ENCODE results near the gene SLAMF1. TPM values are rescaled to one million over a fixed set of nuclear protein-coding genes. Genes with fewer than 3 reads are reported as not detected.
A peak's percentile ranks its signal among the peaks of the same experiment; 100 is the strongest.
"Not testable (repeated sequence)": the region's sequence is repeated elsewhere in the genome, so short reads cannot be mapped to it uniquely, and the experiment has no call there.

SLAMF1 gene
- total RNA-seq, 2 experiments from 2014 or later, result 166 TPM

DNA sequence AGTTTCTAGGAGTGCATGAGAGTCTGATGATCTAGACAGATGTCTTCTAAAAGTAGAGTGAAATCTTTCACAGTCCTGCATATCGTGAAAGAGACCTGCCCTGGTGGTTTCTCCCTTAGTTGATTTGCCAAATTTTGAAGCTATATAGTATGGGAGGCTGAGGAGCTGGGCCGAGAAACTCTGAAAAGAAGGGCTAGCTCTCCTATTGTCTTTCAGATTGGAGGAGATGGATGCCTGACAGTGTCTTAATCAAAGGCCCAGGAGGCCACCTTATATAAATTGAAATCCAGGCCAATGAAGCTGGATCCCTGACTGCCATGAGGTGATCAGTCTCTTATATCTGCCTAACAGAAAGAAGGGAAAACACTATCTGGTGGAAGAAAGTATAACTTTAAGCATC, 49.1 kb downstream of the SLAMF1 start:
- POLR2A ChIA-PET, result interaction anchor here (1.0 kb wide), 1 partner anchor 8 kb away, joined by 3 read pairs; no protein-coding TSS in a partner anchor
- Mint-ChIP-seq H3K27ac (no peak overlapping the region), H3K4me3 (no peak overlapping the region)

GRCh38 chr1:160597051-160597450, 49.8 kb downstream of the SLAMF1 start:
- no peak for DNase-seq
- POLR2A ChIA-PET, result interaction anchor here (1.0 kb wide), 1 partner anchor 9 kb away, joined by 3 read pairs; no protein-coding TSS in a partner anchor
- Mint-ChIP-seq H3K27me3 (no peaks in the 10 kb centered on the region), H3K36me3 (peaks cover 18% of the 10 kb centered on the region), H3K9me3 (peaks cover 30% of the 10 kb centered on the region), H3K27ac (no peak overlapping the region), H3K4me1 (ENCODE audit: low read depth) (peaks cover 2% of the 10 kb centered on the region), H3K4me3 (no peak overlapping the region)
- CTCF ChIA-PET, result interaction anchor here (0.8 to 1.0 kb wide), 2 partner anchors 10 to 41 kb away, joined by 3 read pairs; no protein-coding TSS in a partner anchor
- intact Hi-C loops (cut with micrococcal nuclease), result no loop called here

More for the DNA sequence above, 49.1 kb downstream of the SLAMF1 start:
- CTCF ChIA-PET, result interaction anchor here (1.0 to 1.2 kb wide), 3 partner anchors 9 to 47 kb away, joined by 3 to 5 read pairs (median 4); no protein-coding TSS in a partner anchor
- DNase-seq, result no peak
- peaks cover 33% of the 10 kb centered on the region for H3K9me3 Mint-ChIP-seq
- H3K27me3 Mint-ChIP-seq, result no peaks in the 10 kb centered on the region
- H3K36me3 Mint-ChIP-seq, result peaks cover 19% of the 10 kb centered on the region
- H3K4me1 Mint-ChIP-seq (ENCODE audit: low read depth), result peaks cover 2% of the 10 kb centered on the region
- intact Hi-C loops (cut with micrococcal nuclease), result no loop called here

DNA sequence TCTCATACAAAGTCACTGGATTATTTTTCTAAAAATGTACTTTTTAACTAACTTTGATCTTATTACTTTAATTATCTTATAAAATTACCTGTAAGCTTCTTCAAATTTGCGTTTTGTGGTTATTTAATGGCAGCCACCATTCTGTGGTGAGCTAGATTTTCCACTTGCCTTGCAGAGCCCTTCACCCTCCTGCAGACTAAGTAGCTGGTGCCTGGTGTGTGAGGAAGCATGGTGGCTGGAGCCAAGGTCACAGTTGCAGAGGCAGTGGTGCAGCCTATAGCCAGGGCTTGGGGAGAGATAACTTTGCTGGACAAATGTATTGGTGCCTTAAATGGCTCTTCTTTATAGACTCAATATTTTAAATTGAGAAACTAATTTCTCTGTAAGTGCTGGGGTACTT, 56.4 kb downstream of the SLAMF1 start:
- H3K4me1 Mint-ChIP-seq (ENCODE audit: low read depth), result peaks cover 16% of the 10 kb centered on the region
- ChIA-PET CTCF (interaction anchor here (1.2 to 1.6 kb wide), 3 partner anchors 9 to 46 kb away, joined by 4 to 7 read pairs (median 5); no protein-coding TSS in a partner anchor), POLR2A (no interaction called here)
- H3K9me3 Mint-ChIP-seq, result peaks cover 14% of the 10 kb centered on the region
- H3K27me3 Mint-ChIP-seq, result no peaks in the 10 kb centered on the region
- no peak overlapping the region for H3K4me3 Mint-ChIP-seq
- no peak for DNase-seq
- peaks cover 9% of the 10 kb centered on the region for H3K36me3 Mint-ChIP-seq
- no peak overlapping the region for H3K27ac Mint-ChIP-seq
- intact Hi-C loops (cut with micrococcal nuclease), result no loop called here

GRCh38 chr1:160588468-160588867, 58.4 kb downstream of the SLAMF1 start:
- H3K36me3 Mint-ChIP-seq, result peaks cover 8% of the 10 kb centered on the region
- peaks cover 30% of the 10 kb centered on the region for H3K4me1 Mint-ChIP-seq (ENCODE audit: low read depth)
- CTCF ChIA-PET, result no interaction called here
- H3K9me3 Mint-ChIP-seq, result peaks cover 12% of the 10 kb centered on the region
- H3K4me3 Mint-ChIP-seq, result no peak overlapping the region
- POLR2A ChIA-PET, result no interaction called here
- intact Hi-C loops (cut with micrococcal nuclease), result no loop called here
- no peak for DNase-seq
- no peak overlapping the region for H3K27ac Mint-ChIP-seq
- H3K27me3 Mint-ChIP-seq, result no peaks in the 10 kb centered on the region

DNA sequence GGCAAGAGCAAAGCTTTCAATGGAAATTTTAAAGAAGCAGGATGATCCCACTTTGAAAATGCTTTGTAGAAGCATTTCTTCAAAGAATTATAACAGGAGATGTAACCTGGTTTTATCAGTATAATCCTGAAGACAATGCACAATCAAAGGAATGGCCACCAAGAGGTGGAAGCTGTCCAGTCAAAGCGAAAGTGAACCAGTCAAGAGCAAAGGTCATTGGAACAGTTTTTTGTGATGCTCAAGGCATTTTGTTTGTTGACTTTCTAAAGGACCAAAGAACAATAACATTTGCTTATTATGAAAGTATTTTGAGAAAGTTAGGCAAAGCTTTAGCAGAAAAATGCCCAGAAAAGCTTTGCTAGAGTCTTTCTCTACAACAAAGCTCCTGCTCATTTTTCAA, 62.1 kb downstream of the SLAMF1 start:
- no peak for DNase-seq
- POLR2A ChIA-PET, result interaction anchor here (1.6 kb wide), 1 partner anchor 10 kb away, joined by 7 read pairs; no protein-coding TSS in a partner anchor
- peak overlapping the region; percentile 57 for H3K27ac Mint-ChIP-seq
- peaks cover 53% of the 10 kb centered on the region for H3K4me1 Mint-ChIP-seq (ENCODE audit: low read depth)
- H3K4me3 Mint-ChIP-seq, result no peak overlapping the region
- peaks cover 14% of the 10 kb centered on the region for H3K36me3 Mint-ChIP-seq
- intact Hi-C loops (cut with micrococcal nuclease), result no loop called here
- H3K9me3 Mint-ChIP-seq, result peaks cover 13% of the 10 kb centered on the region
- no peaks in the 10 kb centered on the region for H3K27me3 Mint-ChIP-seq
- CTCF ChIA-PET, result interaction anchor here (0.6 to 4.3 kb wide), 4 partner anchors 14 to 41 kb away, joined by 6 to 13 read pairs (median 8); no protein-coding TSS in a partner anchor

DNA sequence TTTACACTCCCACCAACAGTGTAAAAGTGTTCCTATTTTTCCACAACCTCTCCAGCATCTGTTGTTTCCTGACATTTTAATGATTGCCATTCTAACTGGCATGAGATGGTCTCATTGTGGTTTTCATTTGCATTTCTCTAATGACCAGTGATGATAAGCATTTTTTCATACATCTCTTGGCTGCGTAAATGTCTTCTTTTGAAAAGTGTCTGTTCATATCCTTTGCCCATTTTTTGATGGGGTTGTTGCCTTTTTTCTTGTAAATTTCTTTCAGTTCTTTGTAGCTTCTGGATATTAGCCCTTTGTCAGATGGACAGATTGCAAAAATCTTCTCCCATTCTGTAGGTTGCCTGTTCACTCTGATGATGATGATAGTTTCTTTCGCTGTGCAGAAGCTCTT, 63.9 kb downstream of the SLAMF1 start:
- Mint-ChIP-seq H3K9me3 (peaks cover 13% of the 10 kb centered on the region), H3K36me3 (peaks cover 14% of the 10 kb centered on the region), H3K4me1 (ENCODE audit: low read depth) (peaks cover 57% of the 10 kb centered on the region), H3K27ac (peak overlapping the region; percentile 57)
- H3K4me3 Mint-ChIP-seq; H3K27me3 Mint-ChIP-seq; POLR2A ChIA-PET; intact Hi-C loops (cut with micrococcal nuclease); DNase-seq: not testable (repeated sequence)
- CTCF ChIA-PET, result interaction anchor here (1.8 kb wide), 1 partner anchor 24 kb away, joined by 4 read pairs; no protein-coding TSS in a partner anchor

GRCh38 chr1:160581961-160582360, 64.9 kb downstream of the SLAMF1 start:
- H3K9me3 Mint-ChIP-seq, result peaks cover 13% of the 10 kb centered on the region
- no peaks in the 10 kb centered on the region for H3K27me3 Mint-ChIP-seq
- peak overlapping the region; percentile 80 for H3K27ac Mint-ChIP-seq
- DNase-seq, result no peak
- peaks cover 65% of the 10 kb centered on the region for H3K4me1 Mint-ChIP-seq (ENCODE audit: low read depth)
- intact Hi-C loops (cut with micrococcal nuclease), result no loop called here
- H3K36me3 Mint-ChIP-seq, result peaks cover 14% of the 10 kb centered on the region
- H3K4me3 Mint-ChIP-seq, result no peak overlapping the region
- ChIA-PET CTCF (interaction anchor here (1.6 to 2.1 kb wide), 2 partner anchors 25 to 31 kb away, joined by 5 to 9 read pairs; no protein-coding TSS in a partner anchor), POLR2A (no interaction called here)

DNA sequence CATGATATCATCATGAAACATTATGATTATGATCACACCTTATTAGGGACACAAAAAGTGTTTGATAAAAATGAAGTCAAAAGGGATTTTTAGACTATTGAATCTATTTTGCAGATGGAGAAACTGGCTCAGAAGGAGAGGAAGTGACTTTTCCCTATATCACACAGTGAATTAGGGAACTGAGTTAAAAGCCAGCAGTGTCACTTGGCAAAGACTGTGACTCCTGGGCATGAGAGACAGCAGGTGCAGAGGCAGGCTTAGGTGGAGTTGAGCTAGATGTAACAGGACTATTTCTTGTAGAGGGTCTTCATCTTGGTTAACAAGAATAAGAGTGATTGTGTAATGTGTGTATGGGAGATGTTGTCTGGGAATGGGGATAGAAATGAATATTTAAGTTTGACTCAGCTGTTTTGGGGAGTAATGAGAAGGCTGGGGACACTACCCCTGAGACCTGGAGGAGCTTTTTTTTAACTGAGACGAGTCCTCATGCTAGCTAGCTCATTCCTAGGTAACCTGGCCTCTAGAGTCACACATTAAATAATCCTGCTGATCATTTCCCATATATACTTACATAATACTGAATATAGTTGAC, 66.5 kb downstream of the SLAMF1 start:
- DNase-seq, result no peak

DNA sequence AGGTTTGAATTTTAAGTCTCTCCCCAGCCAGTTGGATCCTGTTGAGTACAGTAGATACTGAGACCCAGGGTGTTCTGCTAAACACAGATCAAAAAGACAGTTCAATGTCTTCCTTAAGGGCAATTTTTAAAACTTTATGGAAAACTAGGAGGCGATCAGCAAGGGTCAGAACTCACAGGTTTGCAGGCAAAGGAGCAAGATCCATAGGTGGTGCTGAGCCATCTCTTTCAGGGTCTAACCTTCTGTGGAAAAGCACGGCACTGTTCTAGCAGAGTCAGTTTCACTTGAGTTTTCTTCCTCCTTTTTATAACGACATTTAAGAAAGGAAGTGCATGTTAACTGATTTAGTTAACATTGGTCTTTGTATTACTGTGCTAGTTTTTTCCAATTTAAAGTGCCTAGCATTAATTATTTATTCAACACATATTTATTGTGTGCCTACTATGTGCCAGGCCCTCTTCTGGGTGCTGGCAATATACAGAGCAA, 67.6 kb downstream of the SLAMF1 start, which contains the start of gene CD84:
Gene CD84 (minus strand): TSS at position 281 of the 486 bp plus-strand sequence. CDS start 59 bp downstream, at position 222.
- H3K4me1 Mint-ChIP-seq (ENCODE audit: low read depth), result peaks cover 78% of the 10 kb centered on the region
- CTCF ChIA-PET, result interaction anchor here (1.0 to 2.6 kb wide), 2 partner anchors 27 to 35 kb away, joined by 3 to 11 read pairs; no protein-coding TSS in a partner anchor
- POLR2A ChIA-PET, result interaction anchor here (0.8 to 1.1 kb wide), 2 partner anchors 22 to 28 kb away, joined by 3 read pairs; no protein-coding TSS in a partner anchor
- H3K27ac Mint-ChIP-seq, result peak within 1 kb of the TSS; percentile 96
- peak within 1 kb of the TSS; percentile 83 for H3K4me3 Mint-ChIP-seq
- no peaks in the 10 kb centered on the region for H3K27me3 Mint-ChIP-seq
- no peak for DNase-seq
- peaks cover 13% of the 10 kb centered on the region for H3K9me3 Mint-ChIP-seq
- intact Hi-C loops (cut with micrococcal nuclease), result loop anchor here (2.0 to 5.0 kb wide), 3 partner anchors 28 to 128 kb away; no protein-coding TSS in a partner anchor
- peaks cover 14% of the 10 kb centered on the region for H3K36me3 Mint-ChIP-seq

More for the DNA sequence above, 66.5 kb downstream of the SLAMF1 start:
- Mint-ChIP-seq H3K4me3 (peak overlapping the region; percentile 24), H3K9me3 (peaks cover 13% of the 10 kb centered on the region), H3K27me3 (no peaks in the 10 kb centered on the region), H3K36me3 (peaks cover 14% of the 10 kb centered on the region), H3K4me1 (ENCODE audit: low read depth) (peaks cover 74% of the 10 kb centered on the region), H3K27ac (peak overlapping the region; percentile 80)
- CTCF ChIA-PET, result interaction anchor here (1.1 to 2.6 kb wide), 4 partner anchors 15 to 36 kb away, joined by 5 to 11 read pairs (median 7); no protein-coding TSS in a partner anchor
- POLR2A ChIA-PET, result interaction anchor here (1.2 kb wide), 1 partner anchor 19 kb away, joined by 6 read pairs; no protein-coding TSS in a partner anchor
- intact Hi-C loops (cut with micrococcal nuclease), result no loop called here

GRCh38 chr1:160578525-160579191, 68.2 kb downstream of the SLAMF1 start:
- CTCF ChIA-PET, result interaction anchor here (0.9 to 2.6 kb wide), 8 partner anchors 20 to 35 kb away, joined by 3 to 11 read pairs (median 4); no protein-coding TSS in a partner anchor
- Mint-ChIP-seq H3K4me1 (ENCODE audit: low read depth) (peaks cover 78% of the 10 kb centered on the region), H3K27ac (peak overlapping the region; percentile 96), H3K36me3 (peaks cover 8% of the 10 kb centered on the region), H3K27me3 (no peaks in the 10 kb centered on the region), H3K9me3 (peaks cover 8% of the 10 kb centered on the region), H3K4me3 (peak overlapping the region; percentile 83)
- POLR2A ChIA-PET, result interaction anchor here (0.8 to 4.7 kb wide), 6 partner anchors 14 to 48 kb away, joined by 3 to 31 read pairs (median 4); no protein-coding TSS in a partner anchor
- no peak for DNase-seq
- intact Hi-C loops (cut with micrococcal nuclease), result loop anchor here (1.0 to 5.0 kb wide), 4 partner anchors 28 to 149 kb away; no protein-coding TSS in a partner anchor

GRCh38 chr1:160578175-160578524, 68.7 kb downstream of the SLAMF1 start:
- no peak for DNase-seq
- peaks cover 80% of the 10 kb centered on the region for H3K4me1 Mint-ChIP-seq (ENCODE audit: low read depth)
- POLR2A ChIA-PET, result interaction anchor here (0.8 to 4.7 kb wide), 10 partner anchors 11 to 64 kb away, joined by 3 to 31 read pairs (median 4); no protein-coding TSS in a partner anchor

More at GRCh38 chr1:160578175-160578524, 68.7 kb downstream of the SLAMF1 start:
- H3K9me3 Mint-ChIP-seq, result peaks cover 3% of the 10 kb centered on the region
- intact Hi-C loops (cut with micrococcal nuclease), result loop anchor here (1.0 to 5.0 kb wide), 4 partner anchors 29 to 149 kb away; no protein-coding TSS in a partner anchor
- peak overlapping the region; percentile 96 for H3K27ac Mint-ChIP-seq
- peaks cover 3% of the 10 kb centered on the region for H3K36me3 Mint-ChIP-seq
- CTCF ChIA-PET, result interaction anchor here (0.8 to 1.6 kb wide), 7 partner anchors 19 to 150 kb away, joined by 3 to 7 read pairs (median 4); no protein-coding TSS in a partner anchor
- peak overlapping the region; percentile 83 for H3K4me3 Mint-ChIP-seq
- no peaks in the 10 kb centered on the region for H3K27me3 Mint-ChIP-seq

Data from activated CD4-positive, alpha-beta memory T cell treated with anti-CD3 and anti-CD28 coated beads for 36 hours (primary cell).